Epithelial cell of proximal tubule (primary cell): Measurements from ENCODE around the gene C1QTNF9. TPM values are rescaled to one million over a fixed set of nuclear protein-coding genes. Genes with fewer than 3 reads are reported as not detected.

ENCODE experiments used
- DNase-seq: peaks from one replicate; pipeline ENCODE4 v3.0.0-alpha.2; 2011; ENCODE audit warnings: low read depth
- H3K4me3 ChIP-seq: 2 replicates; pipeline ENCODE4 v1.5.1; 2011; ENCODE audit warnings: low read depth, mild to moderate bottlenecking, low read length
- CTCF ChIP-seq: conservative IDR thresholded peaks from 2 replicates; pipeline ENCODE4 v1.5.1; 2012; ENCODE audit warnings: low read depth, mild to moderate bottlenecking, low read length
- total RNA-seq: library from RNA; depleted of rRNA; stranded (reverse); fragments of >200 nt; gene quantifications from 2 replicates; pipeline ENCODE4 v1.2.3, GENCODE V29; 2015

The C1QTNF9 gene
- total RNA-seq, 1 donor from 2014 or later: not detected

DNA sequence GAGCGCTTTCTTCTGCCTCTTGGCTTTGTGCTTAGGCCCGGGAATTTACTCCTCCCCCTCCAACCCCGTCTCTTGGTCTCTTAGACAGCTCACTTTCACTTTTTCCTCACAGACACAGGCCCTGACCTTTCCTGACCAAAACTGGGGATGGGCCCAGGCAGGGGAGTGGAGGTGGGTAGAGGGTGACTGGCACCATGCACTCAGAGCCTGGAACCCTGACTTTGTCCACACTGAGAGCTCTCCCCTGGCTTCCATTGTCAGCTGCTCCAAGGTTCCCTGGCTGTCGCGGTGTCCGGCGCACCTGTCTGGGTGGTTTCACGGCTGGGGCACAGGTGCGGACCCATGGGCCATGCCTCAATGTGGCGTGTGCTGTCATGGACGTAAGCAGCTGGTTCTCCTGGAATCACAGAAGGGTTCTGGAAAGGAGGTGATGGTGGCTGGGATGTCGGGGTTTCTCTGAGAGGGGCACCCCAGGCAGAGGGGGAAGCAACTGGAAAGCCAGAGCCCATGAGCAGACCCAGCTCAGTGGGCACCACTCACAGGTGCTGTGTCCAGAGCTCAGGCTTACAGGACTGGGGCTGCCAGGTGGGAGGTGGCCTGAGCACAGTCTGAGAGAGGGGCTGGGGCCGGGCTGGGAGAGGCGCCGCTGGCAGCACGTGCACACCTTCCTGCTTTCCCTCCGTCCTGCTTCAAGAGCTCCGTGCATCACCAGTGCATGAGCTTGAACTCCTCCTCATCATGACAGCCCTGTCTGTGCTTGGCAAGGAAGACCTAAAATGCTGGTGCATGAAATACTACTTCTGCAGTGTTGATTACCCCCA is 28.0 kb upstream of the C1QTNF9 start:
- no peak for DNase-seq
- no peak for TF ChIP-seq CTCF
- H3K4me3 ChIP-seq: no peak overlapping the region

- H3K4me3 ChIP-seq: no peak overlapping the region
- DNase-seq: no peak
- no peak for TF ChIP-seq CTCF
These were observed 27.1 kb upstream of the C1QTNF9 start for GRCh38 chr13:24282256-24282655.

DNA sequence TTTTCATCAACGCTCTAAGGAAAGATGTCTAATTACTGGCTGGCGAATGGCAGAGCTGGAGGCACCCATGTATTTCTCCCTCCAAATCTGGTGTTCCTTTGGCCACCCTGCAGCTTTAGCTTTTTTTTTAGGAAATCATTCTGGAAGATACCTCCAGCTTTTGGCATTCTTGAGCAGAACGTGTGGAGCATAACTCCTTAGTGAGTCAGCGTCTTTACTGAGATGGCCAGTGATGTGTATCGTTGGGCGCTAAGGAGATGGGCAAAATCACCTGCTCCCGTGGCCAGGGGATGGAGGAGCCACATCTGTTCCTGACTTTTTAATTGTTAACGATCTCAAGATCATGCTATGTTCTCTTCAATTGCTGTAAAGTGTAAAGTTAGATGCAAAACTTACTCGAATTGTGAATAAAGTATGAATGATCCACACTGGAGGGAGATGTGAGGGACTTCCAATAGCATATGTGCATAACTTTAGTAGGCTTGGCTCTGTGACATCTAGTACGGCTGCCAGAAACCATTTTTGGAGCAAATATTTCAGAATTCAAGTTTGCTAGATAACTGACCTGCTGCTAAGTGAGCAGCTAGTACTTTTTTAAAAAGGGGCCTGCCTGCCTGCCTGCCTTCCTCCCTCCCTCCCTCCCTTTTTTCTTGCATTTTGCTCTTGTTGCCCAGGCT is 24.4 kb upstream of the C1QTNF9 start:
- DNase-seq: no peak
- TF ChIP-seq CTCF: no peak
- no peak overlapping the region for H3K4me3 ChIP-seq

GRCh38 chr13:24286624-24287023 is 22.8 kb upstream of the C1QTNF9 start:
- TF ChIP-seq CTCF: no peak

GRCh38 chr13:24287748-24288287 is 21.6 kb upstream of the C1QTNF9 start:
- no peak overlapping the region for H3K4me3 ChIP-seq
- TF ChIP-seq CTCF: no peak
- no peak for DNase-seq

More at GRCh38 chr13:24286624-24287023, 22.8 kb upstream of the C1QTNF9 start:
- H3K4me3 ChIP-seq: no peak overlapping the region
- DNase-seq: no peak

- TF ChIP-seq CTCF: no peak
- no peak overlapping the region for H3K4me3 ChIP-seq
These were observed 20.5 kb upstream of the C1QTNF9 start for GRCh38 chr13:24288870-24289269.

More at GRCh38 chr13:24288870-24289269, 20.5 kb upstream of the C1QTNF9 start:
- DNase-seq: no peak
